Coronary artery (tissue), 2 donors: ENCODE measurements around the gene KCNH4.
A peak's percentile ranks its signal among the peaks of the same experiment; 100 is the strongest.

Experiments
- DNase-seq: peaks from one replicate; pipeline ENCODE4 v3.0.0-alpha.2; 2017; ENCODE audit warnings: low spot score
- H3K27ac ChIP-seq, 2 donors: fragments of 200-600 bp; sonication (generic); one replicate each; pipeline ENCODE4 v1.5.1; 2016 to 2019
- H3K4me3 ChIP-seq: fragments of 200-600 bp; sonication (generic); 2 replicates; pipeline ENCODE4 v1.5.1; 2016; ENCODE audit warnings: mild to moderate bottlenecking, moderate library complexity
- CTCF ChIP-seq: fragments of 200-600 bp; sonication (generic); IDR thresholded peaks from one replicate; pipeline ENCODE4 v1.5.1; 2019; ENCODE audit warnings: antibody characterized with exemption

Gene KCNH4

GRCh38 chr17:42131981-42132432 is 48.9 kb downstream of the KCNH4 start:
- DNase-seq = no peak
- Histone ChIP-seq H3K4me3 (no peak overlapping the region), H3K27ac (peak overlapping the region in 1 of 2 donors; percentile 78)
- TF ChIP-seq CTCF = no peak

- H3K27ac ChIP-seq = peak overlapping the region in 1 of 2 donors; percentile 78
- H3K4me3 ChIP-seq = no peak overlapping the region
- no peak for DNase-seq
- TF ChIP-seq CTCF = no peak
Measured at GRCh38 chr17:42131232-42131631, 49.7 kb downstream of the KCNH4 start.

- no peak for TF ChIP-seq CTCF
- DNase-seq = no peak
- Histone ChIP-seq H3K4me3 (no peak overlapping the region), H3K27ac (peak overlapping the region; percentile 7 to 78)
Measured at GRCh38 chr17:42130310-42130936, 50.5 kb downstream of the KCNH4 start.

- no peak for DNase-seq
- Histone ChIP-seq H3K4me3 (no peak overlapping the region), H3K27ac (peak overlapping the region; percentile 27 to 78)
- TF ChIP-seq CTCF = no peak
Measured at GRCh38 chr17:42129109-42129837, 51.7 kb downstream of the KCNH4 start.

GRCh38 chr17:42127414-42127813 is 53.5 kb downstream of the KCNH4 start:
- no peak overlapping the region for H3K4me3 ChIP-seq
- TF ChIP-seq CTCF = no peak
- H3K27ac ChIP-seq = no peak overlapping the region
- no peak for DNase-seq

- DNase-seq = no peak
- H3K4me3 ChIP-seq = no peak overlapping the region
- TF ChIP-seq CTCF = no peak
- no peak overlapping the region for H3K27ac ChIP-seq
Measured at GRCh38 chr17:42126836-42127235, 54.1 kb downstream of the KCNH4 start.

GRCh38 chr17:42125565-42125964 is 55.4 kb downstream of the KCNH4 start:
- Histone ChIP-seq H3K4me3 (no peak overlapping the region), H3K27ac (no peak overlapping the region)
- no peak for DNase-seq
- TF ChIP-seq CTCF = no peak
